NCI-H1930 (cell line): ENCODE data around the gene TGFB1.

Source experiments
- DNase-seq, 2 experiments: peaks; one replicate each; lab custom pipeline; 2025; lab: John Stamatoyannopoulos, UW

The TGFB1 gene

DNA sequence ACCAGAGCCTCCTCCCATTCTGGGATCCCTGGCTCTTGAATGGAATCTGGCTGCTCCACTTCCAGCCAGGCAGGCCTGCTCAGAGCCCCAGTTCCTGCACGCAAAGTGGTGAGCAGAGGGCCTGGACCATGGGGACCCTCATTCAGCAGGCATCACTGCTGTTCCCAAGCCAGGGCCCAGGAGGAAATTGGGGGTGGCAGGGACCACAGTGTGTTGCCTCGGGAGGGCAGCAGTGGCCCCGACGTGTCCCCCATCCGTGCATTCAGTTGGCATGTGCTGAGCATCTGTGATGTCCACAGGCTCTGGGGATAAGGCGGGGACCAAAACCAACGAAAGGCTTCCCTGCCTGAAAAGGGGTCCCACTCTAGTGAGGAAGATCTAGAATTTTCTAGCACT, 32.5 kb downstream of the TGFB1 start:
- no peak for DNase-seq

- no peak for DNase-seq
These were observed 33.2 kb downstream of the TGFB1 start for GRCh38 chr19:41320568-41320967.

DNA sequence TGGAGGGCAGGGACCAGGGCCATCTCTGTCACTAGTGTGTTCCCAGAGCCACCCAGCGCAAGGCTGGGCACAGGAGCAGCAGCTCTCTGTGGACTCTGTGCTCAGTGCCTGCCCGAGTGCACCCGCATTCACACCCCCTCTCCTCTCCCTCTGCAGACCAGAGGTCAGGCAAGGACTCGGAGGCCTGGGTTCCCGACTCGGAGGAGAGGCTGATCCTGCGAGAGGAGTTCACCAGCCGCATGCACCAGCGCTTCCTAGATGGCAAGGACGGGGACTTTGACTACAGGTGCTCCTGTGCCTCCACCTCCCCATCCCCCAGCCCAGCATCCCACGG, 33.6 kb downstream of the TGFB1 start:
- DNase-seq, result no peak

GRCh38 chr19:41319500-41320184, 34.1 kb downstream of the TGFB1 start:
- no peak for DNase-seq

DNA sequence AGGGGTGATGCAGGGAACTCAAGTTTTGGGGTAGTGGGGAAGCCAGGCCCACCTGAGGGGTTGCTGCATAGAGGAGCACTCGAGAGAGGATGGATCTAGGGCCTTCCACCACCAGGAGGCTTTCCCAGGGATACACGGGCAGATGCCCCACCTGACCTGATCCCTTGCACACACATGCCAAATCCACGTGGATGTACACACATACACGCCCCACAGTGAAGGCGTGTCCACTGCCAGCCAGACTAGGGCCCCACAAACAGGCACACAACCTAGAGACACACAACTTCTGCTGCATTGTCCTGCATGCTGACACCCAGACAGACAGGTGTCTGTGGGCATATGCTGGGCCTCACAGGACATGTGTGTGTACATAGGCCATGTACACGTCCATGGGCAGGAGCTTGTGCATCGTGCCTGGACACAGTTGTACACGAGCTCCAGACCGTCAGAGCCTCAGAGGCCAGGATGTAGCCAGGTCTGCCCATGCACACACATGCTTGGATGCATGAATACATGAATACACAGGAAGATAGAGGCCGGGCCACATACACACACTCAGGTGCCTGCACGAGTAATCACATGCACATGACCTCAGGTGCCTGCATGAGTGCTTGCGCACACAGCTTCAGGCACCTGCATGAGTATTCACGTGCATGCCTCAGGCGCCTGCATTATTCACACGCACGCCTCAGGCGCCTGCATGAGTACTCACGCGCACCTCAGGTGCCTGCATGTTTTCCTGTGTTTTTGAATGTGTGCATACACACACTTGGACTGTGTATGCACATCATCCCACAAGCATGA, 34.8 kb downstream of the TGFB1 start:
- DNase-seq, result no peak

- no peak for DNase-seq
These were observed 37.3 kb downstream of the TGFB1 start for GRCh38 chr19:41316306-41316920.

DNA sequence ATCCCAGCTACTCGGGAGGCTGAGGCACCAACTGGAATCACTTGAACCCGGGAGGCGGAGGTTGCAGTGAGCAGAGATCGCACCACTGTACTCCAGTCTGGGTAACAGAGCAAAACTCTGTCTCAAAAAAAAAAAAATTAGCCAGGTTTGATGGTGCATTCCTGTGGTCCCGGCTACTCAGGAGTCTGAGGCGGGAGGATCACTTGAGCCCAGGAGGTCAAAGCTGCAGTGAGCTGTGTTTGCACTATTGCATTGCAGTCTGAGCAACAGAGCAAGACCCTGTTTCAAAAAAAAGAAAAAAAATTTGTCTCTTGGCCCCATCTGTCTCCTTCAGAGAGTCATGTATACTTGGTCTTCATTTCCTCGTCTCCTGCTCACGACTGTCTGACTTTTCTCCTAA, 42.1 kb downstream of the TGFB1 start:
- DNase-seq, result no peak

GRCh38 chr19:41311072-41311471, 42.6 kb downstream of the TGFB1 start:
- DNase-seq, result no peak

GRCh38 chr19:41310033-41310831, 43.5 kb downstream of the TGFB1 start, which contains the start of gene CCDC97:
Gene CCDC97 (plus strand): TSS chr19:41310172. CDS start chr19:41310311, 139 bp downstream.
- peak; percentile 67 to 91 for DNase-seq

GRCh38 chr19:41309180-41310032, 44.3 kb downstream of the TGFB1 start:
- no peak for DNase-seq

GRCh38 chr19:41308450-41309179, 45.1 kb downstream of the TGFB1 start:
- peak; percentile 76 to 93 for DNase-seq

GRCh38 chr19:41307954-41308449, 45.7 kb downstream of the TGFB1 start:
- no peak for DNase-seq

GRCh38 chr19:41307090-41307875, 46.4 kb downstream of the TGFB1 start:
- DNase-seq, result no peak

- no peak for DNase-seq
These were observed 47.6 kb downstream of the TGFB1 start for GRCh38 chr19:41305927-41306793.

DNA sequence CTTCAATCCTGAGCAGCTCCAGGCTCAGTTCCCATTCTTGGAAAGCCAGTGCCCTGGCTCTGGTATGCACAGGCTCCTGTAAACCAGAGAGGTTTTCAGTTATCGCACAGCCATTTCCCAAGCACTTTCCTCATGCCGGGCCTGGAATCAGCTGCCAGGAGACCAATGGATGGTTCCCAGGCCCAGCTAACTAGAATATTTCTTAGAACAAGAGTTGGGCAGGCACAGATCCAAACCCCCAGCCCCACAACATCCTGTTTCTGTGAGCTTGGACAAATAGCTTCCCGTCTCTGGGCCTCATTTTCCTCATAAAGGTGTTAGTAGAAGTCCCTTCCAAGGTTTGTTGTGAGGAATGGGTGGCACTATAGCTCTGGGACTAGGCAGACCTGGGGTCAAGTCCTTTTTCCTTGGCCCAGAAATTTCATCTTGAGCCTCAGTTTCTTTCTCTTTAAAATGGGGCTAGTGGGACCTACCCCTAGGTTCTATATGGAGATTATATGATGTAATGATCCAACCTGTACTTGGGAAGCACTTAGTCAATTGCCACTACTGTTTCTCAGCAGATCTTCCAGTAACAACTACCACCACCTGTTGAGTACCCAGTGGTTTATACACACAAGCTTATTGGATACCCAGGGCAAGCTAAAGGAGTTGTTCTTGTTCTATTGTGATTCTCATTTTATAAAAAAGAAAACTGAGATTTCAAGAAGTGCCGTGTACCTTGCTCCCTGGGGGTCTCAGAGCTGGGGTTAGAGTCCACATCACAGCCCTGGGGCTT, 48.8 kb downstream of the TGFB1 start:
- no peak for DNase-seq

DNA sequence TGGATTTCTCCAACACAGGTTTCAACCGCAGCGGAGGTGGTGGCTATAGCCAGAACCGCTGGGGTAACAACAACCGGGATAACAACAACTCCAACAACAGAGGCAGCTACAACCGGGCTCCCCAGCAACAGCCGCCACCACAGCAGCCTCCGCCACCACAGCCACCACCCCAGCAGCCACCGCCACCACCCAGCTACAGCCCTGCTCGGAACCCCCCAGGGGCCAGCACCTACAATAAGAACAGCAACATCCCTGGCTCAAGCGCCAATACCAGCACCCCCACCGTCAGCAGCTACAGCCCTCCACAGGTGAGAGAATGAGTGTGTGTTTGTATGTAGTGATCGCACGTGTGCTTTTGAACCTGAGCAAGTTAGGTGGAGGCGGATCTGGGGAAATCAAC, 49.8 kb downstream of the TGFB1 start:
- no peak for DNase-seq

DNA sequence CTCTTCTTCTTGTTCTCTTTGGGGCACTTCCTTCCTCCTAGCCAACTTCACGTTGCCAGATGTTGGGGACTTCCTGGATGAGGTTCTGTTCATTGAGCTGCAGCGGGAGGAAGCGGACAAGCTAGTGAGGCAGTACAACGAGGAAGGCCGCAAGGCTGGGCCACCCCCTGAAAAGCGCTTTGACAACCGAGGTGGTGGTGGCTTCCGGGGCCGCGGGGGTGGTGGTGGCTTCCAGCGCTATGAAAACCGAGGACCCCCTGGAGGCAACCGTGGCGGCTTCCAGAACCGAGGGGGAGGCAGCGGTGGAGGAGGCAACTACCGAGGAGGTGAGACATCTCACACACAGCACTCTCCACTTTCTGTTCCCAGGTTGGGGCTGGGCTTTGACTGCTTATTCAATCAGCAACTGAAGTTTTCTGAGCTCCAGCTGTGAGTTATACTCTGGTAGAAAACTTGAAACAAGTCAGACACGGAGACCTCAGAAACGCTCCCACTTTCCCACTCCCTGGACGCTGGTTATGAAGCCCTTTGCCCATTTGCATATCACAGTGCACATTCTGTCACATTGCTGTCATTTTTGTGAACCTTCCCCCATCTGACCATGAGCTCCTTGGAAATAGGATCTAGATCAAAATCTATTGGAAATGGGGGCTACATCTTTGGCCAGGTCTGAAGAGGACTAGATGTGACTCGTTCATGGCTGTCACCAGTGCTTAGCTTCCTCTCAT, 50.9 kb downstream of the TGFB1 start:
- no peak for DNase-seq
